WTC11 (cell line): ENCODE results near the gene SELENOI.
"Not testable (repeated sequence)": the region's sequence is repeated elsewhere in the genome, so short reads cannot be mapped to it uniquely, and the experiment has no call there.

Experiments
- ATF3 ChIP-seq: sonication (generic); formaldehyde crosslinking; conservative IDR thresholded peaks from 2 replicates; pipeline ENCODE4 v1.8.1; 2022; ENCODE audit warnings: mild to moderate bottlenecking, missing genetic modification reagents
- CTCF ChIP-seq: fragments of 200-600 bp; IDR thresholded peaks from 2 replicates; pipeline ENCODE4 v1.8.0; 2022; ENCODE audit warnings: antibody characterized with exemption
- E2F4 ChIP-seq: sonication (generic); formaldehyde crosslinking; IDR thresholded peaks from 2 replicates; pipeline ENCODE4 v1.8.1; 2022; ENCODE audit warnings: low read depth, mild to moderate bottlenecking, moderate library complexity, missing genetic modification reagents, borderline replicate concordance
- ELF4 ChIP-seq: sonication (generic); formaldehyde crosslinking; IDR thresholded peaks from 2 replicates; pipeline ENCODE4 v1.8.1; 2022; ENCODE audit warnings: low read depth, mild to moderate bottlenecking, moderate library complexity, missing genetic modification reagents
- FOXJ3 ChIP-seq: sonication (generic); formaldehyde crosslinking; IDR thresholded peaks from 2 replicates; pipeline ENCODE4 v1.9.0; 2021; ENCODE audit warnings: missing genetic modification reagents, mild to moderate bottlenecking, borderline replicate concordance
- FOXP1 ChIP-seq: sonication (generic); formaldehyde crosslinking; IDR thresholded peaks from 2 replicates; pipeline ENCODE4 v1.8.0; 2022; ENCODE audit warnings: missing genetic modification reagents, mild to moderate bottlenecking, moderate library complexity, borderline replicate concordance
- MXD4 ChIP-seq: fragments of 250-450 bp; sonication (Bioruptor Pico); IDR thresholded peaks from 2 replicates; pipeline ENCODE4 v1.8.0; 2021; ENCODE audit warnings: mild to moderate bottlenecking, moderate library complexity, borderline replicate concordance
- NFYB ChIP-seq: sonication (generic); formaldehyde crosslinking; conservative IDR thresholded peaks from 2 replicates; pipeline ENCODE4 v1.8.0; 2022; ENCODE audit warnings: low read depth, missing genetic modification reagents
- ZBTB43 ChIP-seq: sonication (generic); formaldehyde crosslinking; IDR thresholded peaks from 2 replicates; pipeline ENCODE4 v1.8.1; 2023; ENCODE audit warnings: mild to moderate bottlenecking, missing genetic modification reagents
- ZNF263 ChIP-seq: sonication (generic); formaldehyde crosslinking; IDR thresholded peaks from 2 replicates; pipeline ENCODE4 v1.8.1; 2022; ENCODE audit warnings: low read depth, mild to moderate bottlenecking, moderate library complexity, missing genetic modification reagents
- TF ChIP-seq, protein P1 (sequence below): sonication (generic); formaldehyde crosslinking; IDR thresholded peaks from 2 replicates; pipeline ENCODE4 v1.8.0; 2022; ENCODE audit warnings: mild to moderate bottlenecking, missing genetic modification reagents
- TF ChIP-seq, protein P2 (sequence below): sonication (generic); formaldehyde crosslinking; IDR thresholded peaks from 2 replicates; pipeline ENCODE4 v1.8.0; 2022; ENCODE audit warnings: mild to moderate bottlenecking, missing genetic modification reagents
- TF ChIP-seq, protein P3 (sequence below): sonication (generic); formaldehyde crosslinking; IDR thresholded peaks from 2 replicates; pipeline ENCODE4 v1.8.1; 2022; ENCODE audit warnings: missing genetic modification reagents, borderline replicate concordance
- TF ChIP-seq, protein P4 (sequence below): sonication (generic); formaldehyde crosslinking; IDR thresholded peaks from 2 replicates; pipeline ENCODE4 v1.8.1; 2023; ENCODE audit warnings: mild to moderate bottlenecking, missing genetic modification reagents, borderline replicate concordance

DNA sequence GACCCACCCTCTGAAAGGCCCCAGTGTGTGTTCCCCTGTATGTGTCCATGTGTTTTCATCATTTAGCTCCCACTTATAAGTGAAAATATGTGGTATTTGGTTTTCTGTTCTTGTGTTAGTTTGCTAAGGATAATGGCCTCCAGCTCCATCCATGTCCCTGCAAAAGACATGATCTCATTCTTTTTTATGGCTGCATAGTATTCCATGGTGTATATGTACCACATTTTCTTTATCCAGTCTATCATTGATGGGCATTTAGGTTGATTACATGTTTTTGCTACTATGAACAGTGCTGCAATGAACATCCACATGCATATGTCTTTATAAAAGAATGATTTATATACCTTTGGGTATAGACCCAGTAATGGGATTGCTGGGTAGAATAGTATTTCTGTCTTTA is 21.5 kb upstream of the SELENOI start:
- not testable (repeated sequence) for TF ChIP-seq FOXP1; CTCF; FOXJ3; ATF3 (CRISPR knock-in tag); NFYB (CRISPR knock-in tag); E2F4; MXD4 (CRISPR knock-in tag); ZNF263; ZBTB43; ELF4 (CRISPR knock-in tag)
- TF ChIP-seq, protein P1, sequence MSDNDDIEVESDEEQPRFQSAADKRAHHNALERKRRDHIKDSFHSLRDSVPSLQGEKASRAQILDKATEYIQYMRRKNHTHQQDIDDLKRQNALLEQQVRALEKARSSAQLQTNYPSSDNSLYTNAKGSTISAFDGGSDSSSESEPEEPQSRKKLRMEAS (CRISPR knock-in tag) = not testable (repeated sequence)
- TF ChIP-seq, protein P2, sequence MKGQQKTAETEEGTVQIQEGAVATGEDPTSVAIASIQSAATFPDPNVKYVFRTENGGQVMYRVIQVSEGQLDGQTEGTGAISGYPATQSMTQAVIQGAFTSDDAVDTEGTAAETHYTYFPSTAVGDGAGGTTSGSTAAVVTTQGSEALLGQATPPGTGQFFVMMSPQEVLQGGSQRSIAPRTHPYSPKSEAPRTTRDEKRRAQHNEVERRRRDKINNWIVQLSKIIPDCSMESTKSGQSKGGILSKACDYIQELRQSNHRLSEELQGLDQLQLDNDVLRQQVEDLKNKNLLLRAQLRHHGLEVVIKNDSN = not testable (repeated sequence)
- TF ChIP-seq, protein P3, sequence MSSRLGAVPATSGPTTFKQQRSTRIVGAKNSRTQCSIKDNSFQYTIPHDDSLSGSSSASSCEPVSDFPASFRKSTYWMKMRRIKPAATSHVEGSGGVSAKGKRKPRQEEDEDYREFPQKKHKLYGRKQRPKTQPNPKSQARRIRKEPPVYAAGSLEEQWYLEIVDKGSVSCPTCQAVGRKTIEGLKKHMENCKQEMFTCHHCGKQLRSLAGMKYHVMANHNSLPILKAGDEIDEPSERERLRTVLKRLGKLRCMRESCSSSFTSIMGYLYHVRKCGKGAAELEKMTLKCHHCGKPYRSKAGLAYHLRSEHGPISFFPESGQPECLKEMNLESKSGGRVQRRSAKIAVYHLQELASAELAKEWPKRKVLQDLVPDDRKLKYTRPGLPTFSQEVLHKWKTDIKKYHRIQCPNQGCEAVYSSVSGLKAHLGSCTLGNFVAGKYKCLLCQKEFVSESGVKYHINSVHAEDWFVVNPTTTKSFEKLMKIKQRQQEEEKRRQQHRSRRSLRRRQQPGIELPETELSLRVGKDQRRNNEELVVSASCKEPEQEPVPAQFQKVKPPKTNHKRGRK = not testable (repeated sequence)
- TF ChIP-seq, protein P4, sequence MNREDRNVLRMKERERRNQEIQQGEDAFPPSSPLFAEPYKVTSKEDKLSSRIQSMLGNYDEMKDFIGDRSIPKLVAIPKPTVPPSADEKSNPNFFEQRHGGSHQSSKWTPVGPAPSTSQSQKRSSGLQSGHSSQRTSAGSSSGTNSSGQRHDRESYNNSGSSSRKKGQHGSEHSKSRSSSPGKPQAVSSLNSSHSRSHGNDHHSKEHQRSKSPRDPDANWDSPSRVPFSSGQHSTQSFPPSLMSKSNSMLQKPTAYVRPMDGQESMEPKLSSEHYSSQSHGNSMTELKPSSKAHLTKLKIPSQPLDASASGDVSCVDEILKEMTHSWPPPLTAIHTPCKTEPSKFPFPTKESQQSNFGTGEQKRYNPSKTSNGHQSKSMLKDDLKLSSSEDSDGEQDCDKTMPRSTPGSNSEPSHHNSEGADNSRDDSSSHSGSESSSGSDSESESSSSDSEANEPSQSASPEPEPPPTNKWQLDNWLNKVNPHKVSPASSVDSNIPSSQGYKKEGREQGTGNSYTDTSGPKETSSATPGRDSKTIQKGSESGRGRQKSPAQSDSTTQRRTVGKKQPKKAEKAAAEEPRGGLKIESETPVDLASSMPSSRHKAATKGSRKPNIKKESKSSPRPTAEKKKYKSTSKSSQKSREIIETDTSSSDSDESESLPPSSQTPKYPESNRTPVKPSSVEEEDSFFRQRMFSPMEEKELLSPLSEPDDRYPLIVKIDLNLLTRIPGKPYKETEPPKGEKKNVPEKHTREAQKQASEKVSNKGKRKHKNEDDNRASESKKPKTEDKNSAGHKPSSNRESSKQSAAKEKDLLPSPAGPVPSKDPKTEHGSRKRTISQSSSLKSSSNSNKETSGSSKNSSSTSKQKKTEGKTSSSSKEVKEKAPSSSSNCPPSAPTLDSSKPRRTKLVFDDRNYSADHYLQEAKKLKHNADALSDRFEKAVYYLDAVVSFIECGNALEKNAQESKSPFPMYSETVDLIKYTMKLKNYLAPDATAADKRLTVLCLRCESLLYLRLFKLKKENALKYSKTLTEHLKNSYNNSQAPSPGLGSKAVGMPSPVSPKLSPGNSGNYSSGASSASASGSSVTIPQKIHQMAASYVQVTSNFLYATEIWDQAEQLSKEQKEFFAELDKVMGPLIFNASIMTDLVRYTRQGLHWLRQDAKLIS = not testable (repeated sequence)
